NT2/D1 (cell line): ENCODE data around the gene IKZF4.
"Not testable (repeated sequence)": the region's sequence is repeated elsewhere in the genome, so short reads cannot be mapped to it uniquely, and the experiment has no call there.

ENCODE experiments used
- DNase-seq: peaks from one replicate; pipeline ENCODE4 v3.0.0-alpha.2; 2011; ENCODE audit warnings: low read depth, low spot score
- H3K27me3 ChIP-seq: 2 replicates; pipeline ENCODE4 v1.6.0; 2011; ENCODE audit warnings: mild to moderate bottlenecking; ENCODE audit not compliant: insufficient read length, insufficient read depth
- H3K36me3 ChIP-seq: 2 replicates; pipeline ENCODE4 v1.6.1; 2011; ENCODE audit warnings: mild to moderate bottlenecking, low read length, mixed read lengths; ENCODE audit not compliant: insufficient read depth, insufficient read length
- H3K4me1 ChIP-seq: 2 replicates; pipeline ENCODE4 v1.5.1; 2011; ENCODE audit not compliant: insufficient read depth, insufficient read length
- H3K4me3 ChIP-seq: 2 replicates; pipeline ENCODE4 v1.5.1; 2011; ENCODE audit warnings: low read depth; ENCODE audit not compliant: insufficient read length
- H3K9ac ChIP-seq: 2 replicates; pipeline ENCODE4 v1.6.0; 2011; ENCODE audit warnings: low read depth; ENCODE audit not compliant: insufficient read length
- H3K9me3 ChIP-seq: 2 replicates; pipeline ENCODE4 v1.5.1; 2011; ENCODE audit warnings: mild to moderate bottlenecking, low read length; ENCODE audit not compliant: insufficient read depth
- SUZ12 ChIP-seq: IDR thresholded peaks from 2 replicates; pipeline ENCODE4 v1.6.1; 2011; ENCODE audit not compliant: insufficient read length, insufficient read depth; ENCODE audit errors: extremely low read depth
- YY1 ChIP-seq: IDR thresholded peaks from 2 replicates; pipeline ENCODE4 v1.6.1; 2011; ENCODE audit not compliant: insufficient read length, insufficient read depth
- ZNF274 ChIP-seq: IDR thresholded peaks from 2 replicates; pipeline ENCODE4 v1.6.1; 2011; ENCODE audit warnings: mild to moderate bottlenecking, low read depth, low read length

The IKZF4 gene

GRCh38 chr12:56042843-56043242 lies 22.0 kb downstream of the IKZF4 start:
- Histone ChIP-seq H3K27me3 (no peaks in the 10 kb centered on the region), H3K36me3 (peaks cover 37% of the 10 kb centered on the region), H3K4me3 (peak overlapping the region; percentile 96), H3K4me1 (peaks cover 4% of the 10 kb centered on the region), H3K9ac (peak overlapping the region; percentile 100), H3K9me3 (no peaks in the 10 kb centered on the region)
- TF ChIP-seq SUZ12 (no peak), ZNF274 (no peak), YY1 (no peak)
- DNase-seq, result no peak

GRCh38 chr12:56046027-56046780 lies 25.4 kb downstream of the IKZF4 start:
- DNase-seq, result no peak
- H3K36me3 ChIP-seq, result peaks cover 37% of the 10 kb centered on the region

GRCh38 chr12:56053407-56053893 lies 32.6 kb downstream of the IKZF4 start:
- Histone ChIP-seq H3K9me3 (no peaks in the 10 kb centered on the region), H3K4me3 (no peak overlapping the region), H3K27me3 (no peaks in the 10 kb centered on the region), H3K36me3 (no peaks in the 10 kb centered on the region), H3K4me1 (no peaks in the 10 kb centered on the region), H3K9ac (no peak overlapping the region)
- no peak for TF ChIP-seq SUZ12
- TF ChIP-seq ZNF274, result no peak
- no peak for TF ChIP-seq YY1
- no peak for DNase-seq

More at GRCh38 chr12:56046027-56046780, 25.4 kb downstream of the IKZF4 start:
- H3K4me3 ChIP-seq, result no peak overlapping the region
- TF ChIP-seq SUZ12, result no peak
- TF ChIP-seq YY1, result no peak
- TF ChIP-seq ZNF274, result no peak
- peaks cover 4% of the 10 kb centered on the region for H3K4me1 ChIP-seq
- peak overlapping the region; percentile 26 for H3K9ac ChIP-seq
- H3K27me3 ChIP-seq, result no peaks in the 10 kb centered on the region
- no peaks in the 10 kb centered on the region for H3K9me3 ChIP-seq

GRCh38 chr12:56059964-56060363 lies 39.1 kb downstream of the IKZF4 start:
- H3K36me3 ChIP-seq, H3K4me3 ChIP-seq, H3K4me1 ChIP-seq, H3K9me3 ChIP-seq, DNase-seq, H3K27me3 ChIP-seq, H3K9ac ChIP-seq: not testable (repeated sequence)

- no peaks in the 10 kb centered on the region for H3K27me3 ChIP-seq
- TF ChIP-seq ZNF274, result no peak
- no peak for TF ChIP-seq YY1
- TF ChIP-seq SUZ12, result no peak
- DNase-seq, result no peak
- H3K36me3 ChIP-seq, result no peaks in the 10 kb centered on the region
- H3K9me3 ChIP-seq, result no peaks in the 10 kb centered on the region
- H3K9ac ChIP-seq, result no peak overlapping the region
- no peaks in the 10 kb centered on the region for H3K4me1 ChIP-seq
- no peak overlapping the region for H3K4me3 ChIP-seq
Observed at GRCh38 chr12:56061982-56062381, 41.1 kb downstream of the IKZF4 start.

GRCh38 chr12:56062996-56063395 lies 42.2 kb downstream of the IKZF4 start:
- Histone ChIP-seq H3K36me3 (no peaks in the 10 kb centered on the region), H3K9me3 (no peaks in the 10 kb centered on the region), H3K27me3 (no peaks in the 10 kb centered on the region), H3K4me3 (no peak overlapping the region), H3K9ac (no peak overlapping the region), H3K4me1 (no peaks in the 10 kb centered on the region)
- TF ChIP-seq SUZ12, result no peak
- TF ChIP-seq YY1, result no peak
- TF ChIP-seq ZNF274, result no peak
- no peak for DNase-seq

GRCh38 chr12:56071648-56072047 lies 50.8 kb downstream of the IKZF4 start:
- no peaks in the 10 kb centered on the region for H3K4me1 ChIP-seq
- no peak overlapping the region for H3K4me3 ChIP-seq
- H3K9me3 ChIP-seq, result peaks cover under 1% of the 10 kb centered on the region; the same call in 1 of the 2 replicates
- TF ChIP-seq ZNF274, result no peak
- no peak for TF ChIP-seq SUZ12
- no peak for TF ChIP-seq YY1
- no peaks in the 10 kb centered on the region for H3K36me3 ChIP-seq
- DNase-seq, result no peak
- H3K27me3 ChIP-seq, result no peaks in the 10 kb centered on the region
- no peak overlapping the region for H3K9ac ChIP-seq
